Measurements from ENCODE around the gene LRP1B.

DNA sequence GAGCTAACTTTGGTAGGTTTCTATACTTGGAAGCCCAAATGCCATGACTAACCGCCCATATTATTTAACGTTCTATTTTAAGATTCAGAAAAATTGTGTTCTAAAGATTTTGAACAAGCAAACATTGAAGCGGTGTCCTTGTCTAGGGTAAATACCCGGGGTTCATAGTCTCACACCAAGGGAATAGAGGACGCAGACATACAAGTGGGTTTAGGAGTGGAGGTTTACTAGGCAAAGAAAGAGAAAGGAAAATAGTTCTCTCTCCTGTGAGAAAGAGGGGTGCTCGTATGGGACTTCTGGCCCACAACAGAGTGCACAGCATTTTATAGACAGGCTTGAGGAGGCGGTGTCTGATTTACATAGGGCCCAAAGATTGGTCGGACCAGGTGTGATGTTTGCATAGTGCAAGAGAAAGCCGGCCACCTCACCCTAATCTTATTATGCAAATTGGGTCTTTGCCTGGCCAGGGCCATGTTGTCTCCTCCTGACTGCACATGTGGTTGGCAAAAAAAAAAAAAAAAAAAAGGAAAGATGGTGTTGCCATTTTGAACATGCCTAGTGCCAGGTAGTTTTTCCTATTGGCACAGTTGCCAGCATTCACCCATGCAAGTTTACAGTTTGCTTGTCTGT is 1062.6 kb downstream of the LRP1B start:
- TF ChIP-seq, protein P1, sequence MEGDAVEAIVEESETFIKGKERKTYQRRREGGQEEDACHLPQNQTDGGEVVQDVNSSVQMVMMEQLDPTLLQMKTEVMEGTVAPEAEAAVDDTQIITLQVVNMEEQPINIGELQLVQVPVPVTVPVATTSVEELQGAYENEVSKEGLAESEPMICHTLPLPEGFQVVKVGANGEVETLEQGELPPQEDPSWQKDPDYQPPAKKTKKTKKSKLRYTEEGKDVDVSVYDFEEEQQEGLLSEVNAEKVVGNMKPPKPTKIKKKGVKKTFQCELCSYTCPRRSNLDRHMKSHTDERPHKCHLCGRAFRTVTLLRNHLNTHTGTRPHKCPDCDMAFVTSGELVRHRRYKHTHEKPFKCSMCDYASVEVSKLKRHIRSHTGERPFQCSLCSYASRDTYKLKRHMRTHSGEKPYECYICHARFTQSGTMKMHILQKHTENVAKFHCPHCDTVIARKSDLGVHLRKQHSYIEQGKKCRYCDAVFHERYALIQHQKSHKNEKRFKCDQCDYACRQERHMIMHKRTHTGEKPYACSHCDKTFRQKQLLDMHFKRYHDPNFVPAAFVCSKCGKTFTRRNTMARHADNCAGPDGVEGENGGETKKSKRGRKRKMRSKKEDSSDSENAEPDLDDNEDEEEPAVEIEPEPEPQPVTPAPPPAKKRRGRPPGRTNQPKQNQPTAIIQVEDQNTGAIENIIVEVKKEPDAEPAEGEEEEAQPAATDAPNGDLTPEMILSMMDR (IDR thresholded peaks at IDR 0.05) = no peak
- no peak for TF ChIP-seq POLR2AphosphoS5 (IDR thresholded peaks at IDR 0.05)
- no peak for TF ChIP-seq POLR2A (IDR thresholded peaks at IDR 0.05)
